B cell (primary cell): Measurements from ENCODE around the gene SNAPC1. TPM values are rescaled to one million over a fixed set of nuclear protein-coding genes. Genes with fewer than 3 reads are reported as not detected.

Source experiments
- ATAC-seq: fragments of 200-7000 bp; cut with Tn5 transposase; one replicate; pipeline ENCODE4 v1.10.0; 2021; ENCODE audit warnings: low read depth, mild to moderate bottlenecking, moderate number of reproducible peaks, moderate library complexity
- CTCF ChIA-PET: fragments of 350-600 bp; sonication (Branson Sonifier 250); formaldehyde crosslinking; loops from one replicate; lab custom pipeline; 2021; ENCODE audit warnings: antibody characterized with exemption, inconsistent platforms; lab: Charles Lee
- POLR2A ChIA-PET: fragments of 350-600 bp; sonication (Branson Sonifier 250); formaldehyde crosslinking; loops from one replicate; lab custom pipeline; 2021; ENCODE audit warnings: antibody characterized with exemption; lab: Charles Lee
- DNase-seq: peaks from one replicate; pipeline ENCODE4 v3.0.0; 2013
- H2AFZ ChIP-seq: 2 replicates; pipeline ENCODE4 v1.6.1; 2012; ENCODE audit warnings: mild to moderate bottlenecking, low read depth, low read length; ENCODE audit not compliant: insufficient read depth, poor library complexity, severe bottlenecking
- H3K27ac ChIP-seq, 2 donors: 1 replicate in 1 of 2; 2 replicates in 1 of 2; pipeline ENCODE4 v1.5.1; 2012 to 2013; ENCODE audit warnings: low read length in 2 of 2, mild to moderate bottlenecking in 2 of 2, moderate library complexity in 1 of 2
- H3K27me3 ChIP-seq, 4 experiments: fragments of 200-600 bp in 1 of 4; sonication (generic) in 1 of 4; replicated peaks in 1 of 4; 1 replicate in 2 of 4; 2 replicates in 2 of 4; pipeline versions ENCODE4 v1.6.1 to v1.7.0; 2013 to 2016; ENCODE audit warnings: low read length in 3 of 4, mild to moderate bottlenecking in 2 of 4, mixed read lengths in 1 of 4, moderate library complexity in 1 of 4; ENCODE audit not compliant: insufficient read depth in 4 of 4, control insufficient read depth in 3 of 4; ENCODE audit errors: control extremely low read depth in 1 of 4
- H3K36me3 ChIP-seq, 2 experiments: replicated peaks in 1 of 2; 1 replicate in 1 of 2; 2 replicates in 1 of 2; pipeline versions ENCODE4 v1.6.1 to v1.7.1; 2013; ENCODE audit warnings: low read length in 1 of 2; ENCODE audit not compliant: insufficient read depth in 2 of 2, control insufficient read depth in 1 of 2; ENCODE audit errors: control extremely low read depth in 1 of 2, extremely low read depth in 1 of 2
- H3K4me1 ChIP-seq, 2 donors: fragments of 200-600 bp in 1 of 2; sonication (generic) in 1 of 2; 1 replicate in 1 of 2; 2 replicates in 1 of 2; pipeline versions ENCODE4 v1.5.1 to v1.6.1; 2013 to 2017; ENCODE audit warnings: low read length in 2 of 2; ENCODE audit not compliant: control insufficient read depth in 2 of 2, insufficient read depth in 2 of 2
- H3K4me2 ChIP-seq: replicated peaks from 2 replicates; pipeline ENCODE3; 2012; ENCODE audit warnings: mild to moderate bottlenecking, low read depth, low read length; ENCODE audit not compliant: poor library complexity, severe bottlenecking
- H3K4me3 ChIP-seq, 5 experiments: fragments of 200-600 bp in 1 of 5; sonication (generic) in 1 of 5; 1 replicate in 3 of 5; 2 replicates in 2 of 5; pipeline versions ENCODE4 v1.5.1 to v1.7.0; 2011 to 2016; ENCODE audit warnings: low read length in 4 of 5, mild to moderate bottlenecking in 4 of 5, low read depth in 2 of 5, control low read depth in 1 of 5, moderate library complexity in 1 of 5; ENCODE audit not compliant: insufficient read depth in 1 of 5; ENCODE audit errors: control extremely low read depth in 1 of 5, extremely low read depth in 1 of 5
- H3K79me2 ChIP-seq: fragments of 200-600 bp; sonication (generic); one replicate; pipeline ENCODE4 v1.6.0; 2016; ENCODE audit warnings: low read length; ENCODE audit not compliant: control insufficient read depth, insufficient read depth
- H3K9ac ChIP-seq: fragments of 200-600 bp; sonication (generic); 2 replicates; pipeline ENCODE4 v1.6.1; 2017; ENCODE audit warnings: mild to moderate bottlenecking, low read length, moderate library complexity
- H3K9me3 ChIP-seq, 3 donors: one replicate each; pipeline versions ENCODE4 v1.6.1 to v1.7.1; 2013; ENCODE audit warnings: low read length in 2 of 3; ENCODE audit not compliant: control insufficient read depth in 2 of 3, insufficient read depth in 1 of 3; ENCODE audit errors: control extremely low read depth in 1 of 3
- H4K20me1 ChIP-seq: 2 replicates; pipeline ENCODE4 v1.6.0; 2012; ENCODE audit warnings: mild to moderate bottlenecking, low read length; ENCODE audit not compliant: insufficient read depth, control insufficient read depth, poor library complexity, severe bottlenecking
- H3K27ac Mint-ChIP-seq: one replicate; pipeline ENCODE4 v1.8.0; 2021; ENCODE audit warnings: mixed read lengths
- H3K27me3 Mint-ChIP-seq: one replicate; pipeline ENCODE4 v1.8.0; 2021; ENCODE audit warnings: mixed read lengths
- H3K4me1 Mint-ChIP-seq: one replicate; pipeline ENCODE4 v1.8.0; 2021; ENCODE audit warnings: mixed read lengths
- H3K4me3 Mint-ChIP-seq: one replicate; pipeline ENCODE4 v1.8.0; 2021; ENCODE audit warnings: mixed read lengths
- H3K9me3 Mint-ChIP-seq: one replicate; pipeline ENCODE4 v1.8.0; 2022; ENCODE audit warnings: mixed read lengths; ENCODE audit not compliant: insufficient read depth
- EZH2 ChIP-seq: IDR thresholded peaks from 2 replicates; pipeline ENCODE4 v1.6.1; 2012; ENCODE audit warnings: borderline replicate concordance, low read depth, mild to moderate bottlenecking, moderate library complexity, low read length; ENCODE audit not compliant: insufficient read depth, poor library complexity, severe bottlenecking
- WGBS: methylation state at CpG from one replicate; pipeline ENCODE4 v1.1.5; 2013; ENCODE audit warnings: missing lambda C conversion rate; ENCODE audit not compliant: insufficient coverage; 5-methylcytosine and 5-hydroxymethylcytosine counted together
- intact Hi-C: fragments of 100-400 bp; cut with micrococcal nuclease; formaldehyde crosslinking; loops from one replicate; pipeline ENCODE4 v1.10.0; 2022
- polyA plus RNA-seq: library from polyadenylated mRNA; depleted of rRNA; stranded (reverse); fragments of >200 nt; gene quantifications from 2 replicates; pipeline ENCODE4 v1.2.3, GENCODE V29; 2012
- total RNA-seq, 2 donors: library from RNA; stranded (reverse); fragments of 120-200 nt in 1 of 2; gene quantifications; 1 replicate in 1 of 2; 2 replicates in 1 of 2; pipeline versions ENCODE4 v1.2.3 to v1.2.4, GENCODE V29; 2013 to 2022
- TF ChIP-seq, protein P1 (sequence below): fragments of 200-600 bp; IDR thresholded peaks from one replicate; pipeline ENCODE4 v1.8.0; 2022; ENCODE audit warnings: antibody characterized with exemption, mild to moderate bottlenecking

Gene SNAPC1
- total and polyA plus RNA-seq, 2 donors (not counting 1 experiment from before 2014, with no cell fraction given), result 2.6 to 7.1 TPM

- ChIA-PET POLR2A (no interaction called here), CTCF (no interaction called here)
- 100% methylated on average over 1 of the region's 3 CpGs for WGBS
Measured at GRCh38 chr14:61768240-61768639, 6.0 kb downstream of the SNAPC1 start.

DNA sequence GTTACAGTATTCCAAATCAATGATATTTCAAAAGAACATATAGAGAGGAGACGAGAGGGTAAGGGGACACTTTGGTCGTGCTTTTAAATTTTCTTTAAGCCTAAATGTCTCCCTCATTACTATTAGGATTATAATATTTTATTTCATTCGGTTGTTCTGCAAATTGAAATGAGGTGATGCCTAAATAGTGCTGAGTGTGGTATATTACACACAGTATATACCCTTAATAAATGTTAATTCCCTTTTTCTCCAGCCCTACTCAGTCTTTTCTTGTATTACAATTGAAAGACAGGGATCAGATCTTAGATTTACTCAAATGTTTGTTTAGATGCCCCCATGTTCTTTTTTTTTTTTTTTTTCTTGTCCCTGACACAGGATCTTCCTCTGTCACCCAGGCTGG lies 7.7 kb downstream of the SNAPC1 start:
- Mint-ChIP-seq H3K4me3 (no peak overlapping the region), H3K27ac (no peak overlapping the region), H3K27me3 (no peaks in the 10 kb centered on the region), H3K9me3 (no peaks in the 10 kb centered on the region), H3K4me1 (peaks cover 14% of the 10 kb centered on the region)
- H3K36me3 ChIP-seq, result peaks cover 5 to 36% of the 10 kb centered on the region in 2 experiments
- no peak for TF ChIP-seq EZH2
- TF ChIP-seq, protein P1, sequence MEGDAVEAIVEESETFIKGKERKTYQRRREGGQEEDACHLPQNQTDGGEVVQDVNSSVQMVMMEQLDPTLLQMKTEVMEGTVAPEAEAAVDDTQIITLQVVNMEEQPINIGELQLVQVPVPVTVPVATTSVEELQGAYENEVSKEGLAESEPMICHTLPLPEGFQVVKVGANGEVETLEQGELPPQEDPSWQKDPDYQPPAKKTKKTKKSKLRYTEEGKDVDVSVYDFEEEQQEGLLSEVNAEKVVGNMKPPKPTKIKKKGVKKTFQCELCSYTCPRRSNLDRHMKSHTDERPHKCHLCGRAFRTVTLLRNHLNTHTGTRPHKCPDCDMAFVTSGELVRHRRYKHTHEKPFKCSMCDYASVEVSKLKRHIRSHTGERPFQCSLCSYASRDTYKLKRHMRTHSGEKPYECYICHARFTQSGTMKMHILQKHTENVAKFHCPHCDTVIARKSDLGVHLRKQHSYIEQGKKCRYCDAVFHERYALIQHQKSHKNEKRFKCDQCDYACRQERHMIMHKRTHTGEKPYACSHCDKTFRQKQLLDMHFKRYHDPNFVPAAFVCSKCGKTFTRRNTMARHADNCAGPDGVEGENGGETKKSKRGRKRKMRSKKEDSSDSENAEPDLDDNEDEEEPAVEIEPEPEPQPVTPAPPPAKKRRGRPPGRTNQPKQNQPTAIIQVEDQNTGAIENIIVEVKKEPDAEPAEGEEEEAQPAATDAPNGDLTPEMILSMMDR, result no peak
- no peaks in the 10 kb centered on the region for H3K79me2 ChIP-seq
- CTCF ChIA-PET, result interaction anchor here (0.7 to 1.2 kb wide), 2 partner anchors 93 to 167 kb away, joined by 4 to 5 read pairs; no protein-coding TSS in a partner anchor
- no peak overlapping the region for H2AFZ ChIP-seq
- WGBS, result no CpG with 5 or more reads among the region's 3 CpGs
- no peak overlapping the region for H3K4me3 ChIP-seq
- POLR2A ChIA-PET, result interaction anchor here (0.6 kb wide), 1 partner anchor 331 kb away, joined by 4 read pairs; no protein-coding TSS in a partner anchor
- DNase-seq, result no peak
- intact Hi-C loops, result no loop called here
- no peak overlapping the region for H3K27ac ChIP-seq
- ATAC-seq, result no peak
- H3K4me1 ChIP-seq, result no peaks in the 10 kb centered on the region
- no peak overlapping the region for H3K9ac ChIP-seq
- no peaks in the 10 kb centered on the region for H4K20me1 ChIP-seq
- no peak overlapping the region for H3K4me2 ChIP-seq
- H3K9me3 ChIP-seq, result no peaks in the 10 kb centered on the region
- no peaks in the 10 kb centered on the region for H3K27me3 ChIP-seq

More at GRCh38 chr14:61768240-61768639, 6.0 kb downstream of the SNAPC1 start:
- peaks cover 20% of the 10 kb centered on the region for H3K4me1 Mint-ChIP-seq
- H3K4me1 ChIP-seq, result peaks cover 4 to 13% of the 10 kb centered on the region in 2 donors
- no peaks in the 10 kb centered on the region for H4K20me1 ChIP-seq
- no peaks in the 10 kb centered on the region for H3K9me3 Mint-ChIP-seq
- H3K27me3 ChIP-seq, result no peaks in the 10 kb centered on the region
- no peak overlapping the region for H3K4me3 Mint-ChIP-seq
- no peak for TF ChIP-seq EZH2
- TF ChIP-seq, protein P1, result no peak
- no peaks in the 10 kb centered on the region for H3K27me3 Mint-ChIP-seq
- intact Hi-C loops, result no loop called here
- no peak overlapping the region for H3K4me3 ChIP-seq
- DNase-seq, result no peak
- no peak overlapping the region for H3K27ac Mint-ChIP-seq
- H3K9me3 ChIP-seq, result no peaks in the 10 kb centered on the region
- H3K36me3 ChIP-seq, result peaks cover 5 to 28% of the 10 kb centered on the region in 2 experiments
- H3K4me2 ChIP-seq, result no peak overlapping the region
- no peak overlapping the region for H2AFZ ChIP-seq
- peaks cover 11% of the 10 kb centered on the region for H3K79me2 ChIP-seq
- H3K9ac ChIP-seq, result no peak overlapping the region
- ATAC-seq, result no peak
- H3K27ac ChIP-seq, result no peak overlapping the region
